Hepatocyte (in vitro differentiated cells): ENCODE data around the gene SSBP2.

Experiments
- EZH2 ChIP-seq: fragments of 200-600 bp; sonication (generic); IDR thresholded peaks from 2 replicates; pipeline ENCODE4 v1.6.1; 2016; ENCODE audit warnings: antibody characterized with exemption, mild to moderate bottlenecking, borderline replicate concordance
- TF ChIP-seq, protein P1 (sequence below): fragments of 200-600 bp; sonication (generic); IDR thresholded peaks from 2 replicates; pipeline ENCODE4 v1.5.1; 2016; ENCODE audit warnings: antibody characterized with exemption, mild to moderate bottlenecking; ENCODE audit not compliant: poor library complexity

- TF ChIP-seq, protein P1, sequence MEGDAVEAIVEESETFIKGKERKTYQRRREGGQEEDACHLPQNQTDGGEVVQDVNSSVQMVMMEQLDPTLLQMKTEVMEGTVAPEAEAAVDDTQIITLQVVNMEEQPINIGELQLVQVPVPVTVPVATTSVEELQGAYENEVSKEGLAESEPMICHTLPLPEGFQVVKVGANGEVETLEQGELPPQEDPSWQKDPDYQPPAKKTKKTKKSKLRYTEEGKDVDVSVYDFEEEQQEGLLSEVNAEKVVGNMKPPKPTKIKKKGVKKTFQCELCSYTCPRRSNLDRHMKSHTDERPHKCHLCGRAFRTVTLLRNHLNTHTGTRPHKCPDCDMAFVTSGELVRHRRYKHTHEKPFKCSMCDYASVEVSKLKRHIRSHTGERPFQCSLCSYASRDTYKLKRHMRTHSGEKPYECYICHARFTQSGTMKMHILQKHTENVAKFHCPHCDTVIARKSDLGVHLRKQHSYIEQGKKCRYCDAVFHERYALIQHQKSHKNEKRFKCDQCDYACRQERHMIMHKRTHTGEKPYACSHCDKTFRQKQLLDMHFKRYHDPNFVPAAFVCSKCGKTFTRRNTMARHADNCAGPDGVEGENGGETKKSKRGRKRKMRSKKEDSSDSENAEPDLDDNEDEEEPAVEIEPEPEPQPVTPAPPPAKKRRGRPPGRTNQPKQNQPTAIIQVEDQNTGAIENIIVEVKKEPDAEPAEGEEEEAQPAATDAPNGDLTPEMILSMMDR = no peak
- no peak for TF ChIP-seq EZH2
Measured at GRCh38 chr5:81698813-81699212, 52.1 kb downstream of the SSBP2 start.
